HAP-1 (cell line): ENCODE measurements around the gene TCN2.
"Not testable (repeated sequence)": the region's sequence is repeated elsewhere in the genome, so short reads cannot be mapped to it uniquely, and the experiment has no call there.

Source experiments
- DNase-seq, 2 experiments: peaks; one replicate each; pipeline ENCODE4 v3.0.0-alpha.2; 2016 to 2020; ENCODE audit warnings: low spot score in 2 of 2
- H3K27me3 ChIP-seq: fragments of 250-450 bp; sonication (Bioruptor Pico); 2 replicates; pipeline ENCODE4 v1.5.1; 2020; ENCODE audit warnings: low read depth, mild to moderate bottlenecking, moderate library complexity
- H3K36me3 ChIP-seq: fragments of 250-450 bp; sonication (Bioruptor Pico); replicated peaks from 2 replicates; pipeline ENCODE4 v1.5.1; 2020; ENCODE audit warnings: mild to moderate bottlenecking
- H3K4me1 ChIP-seq: fragments of 250-450 bp; sonication (Bioruptor Pico); 2 replicates; pipeline ENCODE4 v1.5.1; 2020; ENCODE audit warnings: mild to moderate bottlenecking
- H3K4me3 ChIP-seq: fragments of 250-450 bp; sonication (Bioruptor Pico); 2 replicates; pipeline ENCODE4 v1.5.1; 2020; ENCODE audit warnings: mild to moderate bottlenecking, moderate library complexity
- H3K9me3 ChIP-seq: fragments of 250-450 bp; sonication (Bioruptor Pico); 2 replicates; pipeline ENCODE4 v1.5.1; 2020; ENCODE audit warnings: mild to moderate bottlenecking, moderate library complexity
- in situ Hi-C: fragments of 300-500 bp; cut with MboI; formaldehyde crosslinking; loops from 3 replicates; pipeline ENCODE4 v1.14.3; 2020; ENCODE audit warnings: low sequenced_read_pairs, inconsistent platforms, mixed read lengths

TCN2 gene

DNA sequence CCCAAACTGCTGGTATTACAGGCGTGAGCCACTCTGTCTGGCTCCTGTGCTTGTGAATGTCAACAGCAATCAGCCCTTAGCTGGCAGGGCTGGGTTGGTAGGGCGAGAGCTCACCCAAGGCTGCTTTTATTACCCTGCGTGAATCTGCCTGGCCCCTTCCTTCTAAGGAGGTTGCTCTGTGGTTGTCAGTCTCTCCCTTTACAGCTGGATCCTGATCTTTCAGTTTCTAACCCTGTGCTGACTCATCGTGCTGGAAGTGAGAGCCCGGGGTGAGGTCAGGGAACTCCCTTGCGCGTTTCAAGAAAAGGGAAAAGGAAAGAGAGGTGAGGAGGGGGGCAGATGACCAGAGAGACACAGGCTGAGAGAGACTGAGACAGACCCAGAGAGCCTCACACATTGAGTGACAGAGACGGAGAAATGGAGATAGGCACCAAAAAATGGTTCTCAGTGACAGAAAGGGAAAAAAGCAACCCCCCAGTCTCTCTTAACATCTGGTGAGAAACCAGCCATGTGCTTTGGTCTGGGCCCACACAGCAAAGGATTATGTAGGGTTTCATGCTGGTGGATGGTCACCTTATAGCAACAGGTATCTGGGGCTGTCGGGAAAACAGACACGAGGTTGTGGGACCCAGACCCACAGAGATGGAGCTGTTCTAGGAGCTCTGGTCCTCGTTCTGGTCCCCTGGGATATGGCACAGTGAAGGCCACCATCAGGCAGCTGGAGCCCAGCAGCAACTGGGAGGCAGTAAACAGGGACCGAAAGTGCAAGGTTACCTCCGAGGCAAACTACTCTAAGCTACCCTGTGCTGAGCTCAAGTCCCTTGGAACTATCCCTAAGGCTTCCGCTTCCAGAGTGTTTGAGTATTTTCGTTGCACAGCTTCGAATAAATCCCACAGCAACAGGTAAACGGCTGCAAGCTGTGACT is 2.5 kb downstream of the TCN2 start:
- H3K4me3 ChIP-seq: no peak overlapping the region
- H3K36me3 ChIP-seq: no peaks in the 10 kb centered on the region
- no peaks in the 10 kb centered on the region for H3K27me3 ChIP-seq
- in situ Hi-C loops: no loop called here
- peaks cover 11% of the 10 kb centered on the region for H3K4me1 ChIP-seq
- no peak for DNase-seq
- no peaks in the 10 kb centered on the region for H3K9me3 ChIP-seq

DNA sequence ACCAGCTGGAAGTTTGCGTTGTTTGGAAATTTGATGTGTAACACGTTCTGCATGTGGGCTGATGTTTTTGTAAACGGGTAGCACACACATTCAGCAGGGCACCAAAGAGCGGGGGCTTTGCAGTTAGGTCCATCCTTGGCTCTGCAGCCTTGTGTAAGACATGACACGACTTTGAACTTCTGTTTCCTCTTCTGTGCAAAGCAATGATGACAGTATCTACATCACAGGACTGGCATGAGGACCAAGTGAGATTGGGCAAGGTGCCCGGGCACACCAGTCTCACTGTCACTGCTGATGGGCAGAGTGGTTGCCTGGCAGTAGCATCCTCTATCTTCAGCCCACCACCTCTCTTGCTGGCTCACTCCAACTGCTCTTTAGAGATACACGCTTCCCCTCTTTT is 3.3 kb downstream of the TCN2 start:
- Histone ChIP-seq H3K4me3 (no peak overlapping the region), H3K9me3 (no peaks in the 10 kb centered on the region), H3K4me1 (peaks cover 11% of the 10 kb centered on the region), H3K27me3 (no peaks in the 10 kb centered on the region), H3K36me3 (no peaks in the 10 kb centered on the region)
- DNase-seq: no peak
- in situ Hi-C loops: no loop called here

DNA sequence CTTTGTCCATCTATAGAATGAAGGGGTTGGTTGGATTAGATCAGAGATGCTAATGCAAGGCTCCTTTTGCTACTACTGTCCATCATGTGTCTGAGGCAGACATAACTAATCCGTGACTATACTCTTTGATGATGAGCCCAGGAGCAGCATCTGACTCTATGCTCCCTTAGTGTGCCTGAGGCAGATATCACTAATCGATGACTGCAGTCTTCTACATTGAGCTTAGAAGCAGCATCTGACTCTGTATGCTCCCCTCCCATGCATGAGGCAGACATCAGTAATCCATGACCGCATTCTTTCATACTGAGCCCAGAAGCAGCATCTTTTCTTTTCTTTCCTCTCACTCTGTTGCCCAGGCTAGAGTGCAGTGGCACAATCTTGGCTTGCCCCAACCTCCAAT is 4.2 kb downstream of the TCN2 start:
- Histone ChIP-seq H3K4me1 (peaks cover 5% of the 10 kb centered on the region), H3K27me3 (no peaks in the 10 kb centered on the region), H3K36me3 (no peaks in the 10 kb centered on the region), H3K9me3 (no peaks in the 10 kb centered on the region), H3K4me3 (no peak overlapping the region)
- in situ Hi-C loops: no loop called here
- no peak for DNase-seq

DNA sequence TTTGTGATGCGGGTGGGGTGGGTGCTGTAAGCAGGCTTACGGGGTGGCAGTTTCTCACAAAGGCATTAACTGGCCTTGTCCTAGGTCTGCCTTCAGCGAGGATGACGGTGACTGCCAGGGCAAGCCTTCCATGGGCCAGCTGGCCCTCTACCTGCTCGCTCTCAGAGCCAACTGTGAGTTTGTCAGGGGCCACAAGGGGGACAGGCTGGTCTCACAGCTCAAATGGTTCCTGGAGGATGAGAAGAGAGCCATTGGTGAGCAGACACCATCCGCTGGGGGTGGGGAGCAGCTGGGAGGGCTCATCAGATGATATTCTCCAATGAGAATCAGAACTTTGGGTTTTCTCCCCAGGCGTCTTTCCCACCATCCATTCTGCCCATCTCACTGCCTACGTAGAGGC is 5.8 kb downstream of the TCN2 start:
- in situ Hi-C loops: no loop called here
- DNase-seq: no peak
- Histone ChIP-seq H3K4me3 (no peak overlapping the region), H3K36me3 (no peaks in the 10 kb centered on the region), H3K4me1 (no peaks in the 10 kb centered on the region), H3K27me3 (no peaks in the 10 kb centered on the region), H3K9me3 (no peaks in the 10 kb centered on the region)

DNA sequence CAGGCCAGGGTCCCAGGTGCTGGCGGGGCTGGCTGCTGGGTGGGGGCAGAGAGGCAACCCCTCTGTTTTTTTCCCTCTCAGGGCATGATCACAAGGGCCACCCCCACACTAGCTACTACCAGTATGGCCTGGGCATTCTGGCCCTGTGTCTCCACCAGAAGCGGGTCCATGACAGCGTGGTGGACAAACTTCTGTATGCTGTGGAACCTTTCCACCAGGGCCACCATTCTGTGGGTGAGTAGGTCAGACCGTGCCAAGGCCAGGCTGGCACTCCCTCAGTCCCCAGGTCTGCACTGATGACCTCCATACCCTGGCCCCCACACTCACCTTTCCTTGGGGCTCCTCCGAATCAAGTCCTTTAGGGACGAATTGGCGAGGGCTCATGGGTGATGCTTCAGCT is 7.3 kb downstream of the TCN2 start:
- no peaks in the 10 kb centered on the region for H3K9me3 ChIP-seq
- in situ Hi-C loops: no loop called here
- H3K4me3 ChIP-seq: no peak overlapping the region
- H3K4me1 ChIP-seq: no peaks in the 10 kb centered on the region
- no peaks in the 10 kb centered on the region for H3K27me3 ChIP-seq
- no peak for DNase-seq
- H3K36me3 ChIP-seq: no peaks in the 10 kb centered on the region

DNA sequence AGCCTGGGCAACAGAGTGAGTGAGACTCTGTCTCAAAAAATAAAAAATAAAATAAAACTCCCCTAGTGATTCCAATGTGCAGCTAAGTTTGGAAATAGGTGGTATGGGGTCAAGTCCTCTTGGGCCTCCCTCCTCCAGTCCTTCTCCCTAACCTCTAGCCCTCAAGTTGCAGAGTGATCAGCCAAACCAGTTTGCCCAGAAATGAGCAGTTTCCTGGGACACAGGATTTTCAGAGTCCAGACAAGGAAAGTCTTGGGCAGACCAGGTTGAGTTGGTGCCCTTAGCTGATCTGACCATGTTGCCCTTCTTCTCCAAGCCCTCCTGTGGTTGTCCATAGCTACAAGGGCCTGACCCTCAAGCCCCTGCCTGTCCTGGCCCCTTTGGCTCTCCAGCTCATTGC is 7.9 kb downstream of the TCN2 start:
- Histone ChIP-seq H3K4me1 (no peaks in the 10 kb centered on the region), H3K27me3 (no peaks in the 10 kb centered on the region), H3K36me3 (no peaks in the 10 kb centered on the region), H3K9me3 (no peaks in the 10 kb centered on the region), H3K4me3 (no peak overlapping the region)
- in situ Hi-C loops: no loop called here
- no peak for DNase-seq

DNA sequence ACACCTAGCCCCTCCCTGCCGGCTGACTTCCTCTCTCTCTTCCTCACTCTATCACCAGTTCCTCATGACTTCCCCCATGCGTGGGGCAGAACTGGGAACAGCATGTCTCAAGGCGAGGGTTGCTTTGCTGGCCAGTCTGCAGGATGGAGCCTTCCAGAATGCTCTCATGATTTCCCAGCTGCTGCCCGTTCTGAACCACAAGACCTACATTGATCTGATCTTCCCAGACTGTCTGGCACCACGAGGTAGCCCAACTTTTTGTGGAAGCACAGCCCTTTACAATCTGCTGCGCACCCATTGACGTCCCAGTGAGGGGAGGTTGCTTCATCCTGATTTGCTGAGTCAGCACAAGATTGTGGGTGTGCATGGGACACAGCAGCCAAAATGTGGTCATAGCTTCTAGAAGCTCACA is 8.6 kb downstream of the TCN2 start:
- Histone ChIP-seq H3K4me3 (no peak overlapping the region), H3K27me3 (no peaks in the 10 kb centered on the region), H3K4me1 (no peaks in the 10 kb centered on the region), H3K9me3 (no peaks in the 10 kb centered on the region), H3K36me3 (no peaks in the 10 kb centered on the region)
- DNase-seq: no peak
- in situ Hi-C loops: no loop called here

DNA sequence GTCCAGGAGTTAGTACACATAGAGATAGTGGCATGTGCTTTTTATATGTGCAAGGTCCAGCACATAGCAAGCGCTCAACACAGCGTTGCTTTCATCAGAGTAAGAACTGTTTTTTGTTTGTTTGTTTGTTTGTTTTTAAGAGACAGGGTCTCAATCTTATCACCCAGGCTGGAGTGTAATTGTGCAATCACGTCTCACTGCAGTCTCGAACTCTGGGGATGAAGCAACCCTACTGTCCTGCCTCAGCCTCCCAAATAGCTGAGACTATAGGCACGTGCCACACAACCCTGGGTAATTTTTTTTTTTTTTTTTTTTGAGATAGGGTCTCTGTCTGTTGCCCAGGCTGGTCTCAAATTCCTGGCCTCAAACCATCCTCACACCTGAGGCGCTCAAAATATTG is 10.8 kb downstream of the TCN2 start:
- DNase-seq: no peak
- Histone ChIP-seq H3K4me1 (no peaks in the 10 kb centered on the region), H3K27me3 (no peaks in the 10 kb centered on the region), H3K36me3 (no peaks in the 10 kb centered on the region), H3K4me3 (no peak overlapping the region), H3K9me3 (no peaks in the 10 kb centered on the region)
- in situ Hi-C loops: no loop called here

DNA sequence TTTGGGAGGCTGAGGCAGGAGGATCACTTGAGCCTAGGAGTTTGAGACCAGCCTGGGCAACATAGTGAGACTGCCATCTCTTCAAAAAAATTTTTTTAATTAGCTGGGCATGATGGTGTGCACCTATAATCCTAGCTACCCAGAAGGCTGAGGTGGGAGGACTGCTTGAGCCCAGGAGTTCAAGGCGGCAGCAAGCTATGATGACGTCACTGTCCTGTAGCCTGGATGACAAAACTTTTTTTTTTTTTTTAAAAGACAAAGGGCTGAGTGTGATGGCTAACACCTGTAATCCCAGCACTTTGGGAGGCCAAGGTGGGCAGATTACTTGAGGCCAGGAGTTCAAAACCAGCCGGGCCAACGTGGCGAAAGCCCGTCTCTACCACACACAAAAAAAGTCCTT is 12.9 kb downstream of the TCN2 start:
- H3K27me3 ChIP-seq, H3K4me3 ChIP-seq, H3K4me1 ChIP-seq, H3K36me3 ChIP-seq, in situ Hi-C loops, DNase-seq, H3K9me3 ChIP-seq: not testable (repeated sequence)

DNA sequence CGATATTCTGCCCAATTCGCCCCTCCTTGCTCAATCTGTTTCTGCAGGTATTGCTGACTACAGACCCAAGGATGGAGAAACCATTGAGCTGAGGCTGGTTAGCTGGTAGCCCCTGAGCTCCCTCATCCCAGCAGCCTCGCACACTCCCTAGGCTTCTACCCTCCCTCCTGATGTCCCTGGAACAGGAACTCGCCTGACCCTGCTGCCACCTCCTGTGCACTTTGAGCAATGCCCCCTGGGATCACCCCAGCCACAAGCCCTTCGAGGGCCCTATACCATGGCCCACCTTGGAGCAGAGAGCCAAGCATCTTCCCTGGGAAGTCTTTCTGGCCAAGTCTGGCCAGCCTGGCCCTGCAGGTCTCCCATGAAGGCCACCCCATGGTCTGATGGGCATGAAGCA is 19.4 kb downstream of the TCN2 start:
- no peaks in the 10 kb centered on the region for H3K9me3 ChIP-seq
- H3K36me3 ChIP-seq: no peaks in the 10 kb centered on the region
- no peaks in the 10 kb centered on the region for H3K4me1 ChIP-seq
- H3K4me3 ChIP-seq: no peak overlapping the region
- no peaks in the 10 kb centered on the region for H3K27me3 ChIP-seq
- no peak for DNase-seq
- in situ Hi-C loops: no loop called here

DNA sequence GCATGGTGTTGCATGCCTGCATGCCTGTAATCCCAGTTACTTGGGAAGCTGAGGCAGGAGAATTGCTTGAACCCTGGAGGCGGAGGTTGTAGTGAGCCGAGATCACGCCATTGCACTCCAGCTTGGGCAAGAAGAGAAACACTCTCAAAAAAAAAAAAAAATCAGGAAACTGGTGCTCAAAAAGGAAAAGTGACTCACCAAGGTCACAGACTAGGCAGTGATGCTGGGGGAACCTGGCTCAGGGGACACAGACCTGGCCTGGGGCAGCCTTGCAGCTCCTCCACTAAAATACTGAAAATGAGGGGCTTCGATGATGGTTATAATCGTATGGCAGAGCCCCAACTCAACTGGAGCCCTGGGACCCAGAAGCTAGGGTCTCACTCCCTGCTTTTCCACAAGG is 20.5 kb downstream of the TCN2 start:
- Histone ChIP-seq H3K27me3 (no peaks in the 10 kb centered on the region), H3K4me1 (no peaks in the 10 kb centered on the region), H3K4me3 (no peak overlapping the region), H3K36me3 (no peaks in the 10 kb centered on the region), H3K9me3 (no peaks in the 10 kb centered on the region)
- in situ Hi-C loops: no loop called here
- no peak for DNase-seq

DNA sequence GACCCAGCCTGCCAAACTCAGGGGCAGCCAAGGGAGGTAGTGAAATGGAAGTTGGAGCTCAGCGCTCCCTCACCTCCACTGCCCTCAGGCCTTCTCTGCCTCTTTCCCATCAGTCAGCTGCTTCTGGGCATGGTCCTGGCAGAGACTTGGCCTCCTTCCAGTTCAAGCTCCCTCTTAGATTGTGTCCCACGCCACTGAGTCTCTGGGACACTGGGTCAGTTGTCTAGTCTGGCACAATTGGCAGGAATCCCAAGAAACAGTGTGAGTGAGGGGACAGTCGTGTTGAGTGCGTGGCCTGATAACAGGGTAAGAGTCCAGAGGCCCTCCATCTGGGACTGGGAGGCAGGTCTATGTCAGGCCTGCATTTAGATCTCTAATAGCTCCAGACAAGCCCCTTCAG is 21.5 kb downstream of the TCN2 start:
- H3K27me3 ChIP-seq: no peaks in the 10 kb centered on the region
- no peaks in the 10 kb centered on the region for H3K9me3 ChIP-seq
- H3K4me3 ChIP-seq: no peak overlapping the region
- no peak for DNase-seq
- in situ Hi-C loops: no loop called here
- H3K4me1 ChIP-seq: no peaks in the 10 kb centered on the region
- H3K36me3 ChIP-seq: no peaks in the 10 kb centered on the region

DNA sequence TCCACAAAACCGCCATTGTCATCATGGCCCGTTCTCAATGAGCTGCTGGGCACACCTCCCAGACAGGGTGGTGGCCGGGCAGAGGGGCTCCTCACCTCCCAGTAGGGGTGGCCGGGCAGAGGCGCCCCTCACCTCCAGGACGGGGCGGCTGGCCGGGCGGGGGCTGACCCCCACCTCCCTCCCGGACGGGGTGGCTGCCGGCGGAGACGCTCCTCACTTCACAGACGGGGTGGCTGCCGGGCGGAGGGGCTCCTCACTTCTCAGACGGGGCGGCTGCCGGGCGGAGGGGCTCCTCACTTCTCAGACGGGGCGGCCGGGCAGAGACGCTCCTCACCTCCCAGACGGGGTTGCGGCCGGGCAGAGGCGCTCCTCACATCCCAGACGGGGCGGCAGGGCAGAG is 24.5 kb downstream of the TCN2 start:
- H3K9me3 ChIP-seq, DNase-seq, H3K36me3 ChIP-seq, H3K27me3 ChIP-seq, H3K4me3 ChIP-seq, in situ Hi-C loops: not testable (repeated sequence)
- peaks cover 11% of the 10 kb centered on the region for H3K4me1 ChIP-seq

DNA sequence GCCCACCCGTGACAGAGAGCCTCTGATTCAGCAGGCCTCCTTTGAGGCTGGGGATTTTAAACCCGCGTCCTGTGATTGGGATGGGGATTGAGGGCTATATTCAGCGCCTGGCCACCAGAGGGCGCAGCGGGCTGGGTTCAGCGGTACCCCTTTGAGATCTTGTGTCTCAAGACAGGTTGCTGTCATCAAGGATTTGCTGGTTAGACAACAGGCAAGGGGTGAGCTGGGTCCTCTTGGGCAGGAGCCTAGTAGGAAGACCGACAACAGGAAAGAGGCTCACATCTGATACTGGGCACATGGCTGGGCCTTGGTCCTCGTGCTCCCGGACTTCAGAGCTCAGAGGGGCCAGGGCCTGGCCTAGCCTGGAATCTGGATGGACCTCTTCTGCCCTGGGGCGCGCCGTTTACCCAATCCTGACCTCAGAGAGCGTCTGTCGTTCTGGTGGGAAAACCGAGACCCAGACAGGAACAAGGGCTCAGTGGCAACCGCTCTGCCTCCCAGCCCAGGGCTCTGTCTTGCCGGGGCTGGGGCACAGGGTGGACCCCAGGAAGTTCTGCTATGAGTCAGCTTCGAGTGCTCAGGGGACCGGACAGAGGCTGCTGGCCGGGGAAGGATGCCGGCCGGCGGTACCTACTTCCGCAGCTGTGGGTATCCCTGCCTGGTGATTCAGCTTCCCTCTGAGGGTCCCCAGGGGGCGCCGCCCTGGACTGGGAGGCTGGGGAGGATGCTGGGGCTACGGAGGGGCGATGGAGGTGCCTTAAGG is 27.7 kb downstream of the TCN2 start:
- Histone ChIP-seq H3K36me3 (no peaks in the 10 kb centered on the region; the same call in 1 of the 2 replicates), H3K9me3 (no peaks in the 10 kb centered on the region), H3K27me3 (no peaks in the 10 kb centered on the region), H3K4me1 (peaks cover 25% of the 10 kb centered on the region), H3K4me3 (peak overlapping the region; percentile 52)
- DNase-seq: peak; percentile 81 to 91
- in situ Hi-C loops: no loop called here
